ENCODE data around the gene ENDOU.

The ENDOU gene

GRCh38 chr12:47725091-47725772, at the start of gene ENDOU:
TSS of gene ENDOU (minus strand) at chr12:47725490. CDS start at chr12:47725413, 77 bp downstream.
- no peak for ATAC-seq
- no peak for TF ChIP-seq CSDC2 (CRISPR knock-in tag; IDR thresholded peaks at IDR 0.05)
- TF ChIP-seq PPARA (CRISPR knock-in tag; IDR thresholded peaks at IDR 0.05; ENCODE audit: borderline replicate concordance) = no peak

GRCh38 chr12:47774663-47775062, 49.4 kb upstream of the ENDOU start:
- TF ChIP-seq ISL1 (CRISPR knock-in tag; IDR thresholded peaks at IDR 0.05) = no peak
- TF ChIP-seq CSRNP3 (CRISPR knock-in tag; IDR thresholded peaks at IDR 0.05) = no peak
- TF ChIP-seq TSHZ2 (CRISPR knock-in tag; IDR thresholded peaks at IDR 0.05) = no peak
- TF ChIP-seq ZNF8 (CRISPR knock-in tag; IDR thresholded peaks at IDR 0.05) = no peak
- no peak for TF ChIP-seq POU6F1 (CRISPR knock-in tag; IDR thresholded peaks at IDR 0.05; ENCODE audit: borderline replicate concordance, low read depth)
- TF ChIP-seq ZFP3 (CRISPR knock-in tag; IDR thresholded peaks at IDR 0.05) = no peak
- no peak for TF ChIP-seq ZC3H10 (CRISPR knock-in tag; IDR thresholded peaks at IDR 0.05)
- no peak for TF ChIP-seq ZNF70 (CRISPR knock-in tag; IDR thresholded peaks at IDR 0.05)
- TF ChIP-seq BACH2 (CRISPR knock-in tag; IDR thresholded peaks at IDR 0.05; ENCODE audit: borderline replicate concordance) = no peak
- no peak for TF ChIP-seq TCF4 (CRISPR knock-in tag; IDR thresholded peaks at IDR 0.05; ENCODE audit: borderline replicate concordance)
- no peak for TF ChIP-seq CREB5 (CRISPR knock-in tag; IDR thresholded peaks at IDR 0.05; ENCODE audit: low read depth)
- no peak for TF ChIP-seq ZFP30 (CRISPR knock-in tag; IDR thresholded peaks at IDR 0.05)
- no peak for TF ChIP-seq PPARA (CRISPR knock-in tag; IDR thresholded peaks at IDR 0.05; ENCODE audit: borderline replicate concordance)
- ATAC-seq = no peak

GRCh38 chr12:47773858-47774580, 48.7 kb upstream of the ENDOU start:
- peak; percentile 10 for ATAC-seq
- no peak for TF ChIP-seq ESRRG (CRISPR knock-in tag; IDR thresholded peaks at IDR 0.05)
- no peak for TF ChIP-seq ZNF565 (CRISPR knock-in tag; conservative IDR thresholded peaks at IDR 0.05; ENCODE audit: low read depth)
- TF ChIP-seq CSRNP3 (CRISPR knock-in tag; IDR thresholded peaks at IDR 0.05) = no peak
- no peak for TF ChIP-seq ARNTL (CRISPR knock-in tag; IDR thresholded peaks at IDR 0.05; ENCODE audit: borderline replicate concordance, low read depth)
- TF ChIP-seq ZNF70 (CRISPR knock-in tag; IDR thresholded peaks at IDR 0.05) = no peak
- no peak for TF ChIP-seq OSR1 (CRISPR knock-in tag; IDR thresholded peaks at IDR 0.05)
- TF ChIP-seq BACH2 (CRISPR knock-in tag; IDR thresholded peaks at IDR 0.05; ENCODE audit: borderline replicate concordance) = no peak
- no peak for TF ChIP-seq POU6F1 (CRISPR knock-in tag; IDR thresholded peaks at IDR 0.05; ENCODE audit: borderline replicate concordance, low read depth)

Measured in SK-N-SH treated with all-trans-retinoic acid at 6 μM for 48 hours (cell line).